GM12878 (cell line): ENCODE measurements around the gene GLT6D1. TPM values are rescaled to one million over a fixed set of nuclear protein-coding genes. Genes with fewer than 3 reads are reported as not detected.

Experiments
- ATAC-seq: fragments of 200-7000 bp; cut with Tn5 transposase; 3 replicates; pipeline ENCODE4 v1.9.1; 2020; ENCODE audit warnings: mild to moderate bottlenecking, moderate library complexity
- BruUV-seq: library from RNA; stranded (reverse); fragments of 400-500 nt; replicated peaks from 2 replicates; lab custom pipeline; 2021; lab: Mats Ljungman, UMichigan
- CTCF ChIA-PET: fragments of 300-600 bp; sonication (Branson Sonifier 250); formaldehyde crosslinking; extraction: SDS; loops from one replicate; lab custom pipeline; 2021; ENCODE audit warnings: inconsistent platforms; lab: Yijun Ruan, JAX
- POLR2A ChIA-PET: fragments of 350-600 bp; formaldehyde crosslinking; extraction: SDS; loops from one replicate; lab custom pipeline; 2021; ENCODE audit warnings: inconsistent platforms; lab: Charles Lee
- RAD21 ChIA-PET: fragments of 300-600 bp; sonication (Branson Sonifier 250); formaldehyde crosslinking; loops from one replicate; lab custom pipeline; 2023; ENCODE audit warnings: antibody characterized with exemption; ENCODE audit not compliant: unreplicated experiment; lab: Charles Lee
- SMC1A ChIA-PET: fragments of 300-600 bp; sonication (Branson Sonifier 250); formaldehyde crosslinking; loops from one replicate; lab custom pipeline; 2023; ENCODE audit not compliant: unreplicated experiment, uncharacterized antibody; lab: Charles Lee
- DNase-seq: peaks from one replicate; pipeline ENCODE4 v3.0.0-alpha.2; 2011; ENCODE audit warnings: low read depth, low spot score
- FAIRE-seq: peaks from 3 replicates; lab custom pipeline; 2011; peaks lifted over from hg19 to GRCh38; lab: Jason Lieb, UNC
- H2AFZ ChIP-seq: 2 replicates; pipeline ENCODE4 v1.6.0; 2011; ENCODE audit warnings: low read depth, low read length, control low read depth; ENCODE audit not compliant: control insufficient read depth
- H3K27ac ChIP-seq: 2 replicates; pipeline ENCODE4 v1.5.1; 2011; ENCODE audit warnings: control low read depth; ENCODE audit not compliant: control insufficient read depth, insufficient read depth
- H3K27me3 ChIP-seq, 2 experiments: replicated peaks in 1 of 2; 2 replicates each; pipeline versions ENCODE4 v1.6.0 to v1.6.1; 2011; ENCODE audit warnings: low read length in 1 of 2; ENCODE audit not compliant: control insufficient read depth in 2 of 2, insufficient read depth in 2 of 2
- H3K36me3 ChIP-seq, 2 experiments: 2 replicates each; pipeline ENCODE4 v1.5.1; 2011; ENCODE audit warnings: low read length in 1 of 2; ENCODE audit not compliant: control insufficient read depth in 2 of 2, insufficient read depth in 2 of 2
- H3K4me1 ChIP-seq: 2 replicates; pipeline ENCODE4 v1.6.1; 2011; ENCODE audit warnings: mild to moderate bottlenecking, low read length, moderate library complexity, mixed read lengths; ENCODE audit not compliant: control insufficient read depth, insufficient read depth
- H3K4me2 ChIP-seq: 2 replicates; pipeline ENCODE4 v1.6.0; 2011; ENCODE audit warnings: control low read depth; ENCODE audit not compliant: control insufficient read depth, insufficient read depth
- H3K4me3 ChIP-seq: fragments of 200-600 bp; sonication (generic); 2 replicates; pipeline ENCODE4 v1.5.1; 2016
- H3K79me2 ChIP-seq: 2 replicates; pipeline ENCODE4 v1.6.0; 2011; ENCODE audit warnings: low read length; ENCODE audit not compliant: control insufficient read depth, insufficient read depth
- H3K9ac ChIP-seq: 2 replicates; pipeline ENCODE4 v1.8.0; 2011; ENCODE audit warnings: low read length, control low read depth, mixed read lengths; ENCODE audit not compliant: control insufficient read depth, insufficient read depth
- H3K9me3 ChIP-seq: replicated peaks from 3 replicates; pipeline ENCODE4 v1.5.1; 2011; ENCODE audit warnings: mild to moderate bottlenecking, low read length; ENCODE audit not compliant: control insufficient read depth, insufficient read depth
- H4K20me1 ChIP-seq: 2 replicates; pipeline ENCODE4 v1.6.0; 2011; ENCODE audit not compliant: control insufficient read depth, insufficient read depth
- CHD1 ChIP-seq: IDR thresholded peaks from 2 replicates; pipeline ENCODE4 v1.6.1; 2012; ENCODE audit warnings: low read depth, low read length, improper control_type of control experiment
- CTCF ChIP-seq, 3 experiments: IDR thresholded peaks in 2 of 3; conservative IDR thresholded peaks in 1 of 3; 2 replicates each; pipeline ENCODE4 v1.5.1; 2011; ENCODE audit warnings: low read depth in 3 of 3, low read length in 3 of 3, mild to moderate bottlenecking in 3 of 3, control low read depth in 2 of 3, moderate library complexity in 2 of 3, inconsistent platforms in 1 of 3, mixed read lengths in 1 of 3; ENCODE audit not compliant: control insufficient read depth in 2 of 3, insufficient read depth in 1 of 3; ENCODE audit errors: extremely low read depth in 1 of 3
- GATAD2B ChIP-seq: fragments of 450-650 bp; conservative IDR thresholded peaks from 2 replicates; pipeline ENCODE4 v1.6.1; 2017; ENCODE audit warnings: low read depth, mild to moderate bottlenecking, moderate library complexity
- JUND ChIP-seq: IDR thresholded peaks from 2 replicates; pipeline ENCODE4 v1.6.1; 2012; ENCODE audit warnings: low read depth, mild to moderate bottlenecking, low read length, improper control_type of control experiment, moderate library complexity
- NKRF ChIP-seq: fragments of 450-650 bp; conservative IDR thresholded peaks from 2 replicates; pipeline ENCODE4 v1.6.1; 2017; ENCODE audit warnings: mild to moderate bottlenecking, moderate library complexity
- NRF1 ChIP-seq: conservative IDR thresholded peaks from 2 replicates; pipeline ENCODE4 v1.6.1; 2011; ENCODE audit warnings: mild to moderate bottlenecking, low read depth, low read length, improper control_type of control experiment
- PKNOX1 ChIP-seq: fragments of 450-650 bp; IDR thresholded peaks from 2 replicates; pipeline ENCODE4 v1.6.1; 2016; ENCODE audit warnings: mild to moderate bottlenecking
- SIX5 ChIP-seq: IDR thresholded peaks from 2 replicates; pipeline ENCODE4 v1.6.1; 2011; ENCODE audit warnings: mild to moderate bottlenecking, low read depth, low read length, moderate library complexity; ENCODE audit not compliant: severe bottlenecking
- SREBF1 ChIP-seq: IDR thresholded peaks from 2 replicates; pipeline ENCODE4 v1.6.1; 2012; ENCODE audit warnings: mild to moderate bottlenecking, low read length
- SUPT20H ChIP-seq: IDR thresholded peaks from 2 replicates; pipeline ENCODE4 v1.6.1; 2011; ENCODE audit warnings: low read depth, mild to moderate bottlenecking, low read length, moderate library complexity, borderline replicate concordance; ENCODE audit not compliant: control insufficient read depth
- TAF1 ChIP-seq: IDR thresholded peaks from 2 replicates; pipeline ENCODE4 v1.6.1; 2011; ENCODE audit warnings: mild to moderate bottlenecking, low read depth, low read length, borderline replicate concordance
- TARDBP ChIP-seq: IDR thresholded peaks from 2 replicates; pipeline ENCODE4 v1.6.1; 2016; ENCODE audit warnings: borderline replicate concordance
- TCF7 ChIP-seq: IDR thresholded peaks from 2 replicates; pipeline ENCODE4 v1.6.1; 2014; ENCODE audit warnings: antibody characterized with exemption, borderline replicate concordance
- USF1 ChIP-seq: IDR thresholded peaks from 2 replicates; pipeline ENCODE4 v1.6.1; 2011; ENCODE audit warnings: borderline replicate concordance, low read depth, mild to moderate bottlenecking, moderate library complexity, mixed read lengths, low read length; ENCODE audit not compliant: insufficient read depth; ENCODE audit errors: extremely low read length
- ZBTB4 ChIP-seq: fragments of 450-650 bp; formaldehyde crosslinking; IDR thresholded peaks from 2 replicates; pipeline ENCODE4 v1.4.0; 2022; ENCODE audit warnings: mild to moderate bottlenecking, moderate library complexity
- ZNF622 ChIP-seq: fragments of 450-650 bp; IDR thresholded peaks from 2 replicates; pipeline ENCODE4 v1.6.1; 2017; ENCODE audit warnings: mild to moderate bottlenecking, inconsistent platforms
- WGBS: methylation state at CpG from one replicate; pipeline ENCODE4 v1.1.6; 2016; ENCODE audit warnings: low lambda C conversion rate; ENCODE audit not compliant: insufficient replicate concordance, insufficient coverage; ENCODE audit errors: missing lambda C conversion rate; 5-methylcytosine and 5-hydroxymethylcytosine counted together
- in situ Hi-C: fragments of 300-500 bp; cut with MboI; formaldehyde crosslinking; loops from 9 replicates; pipeline ENCODE4 v1.14.3; 2018; ENCODE audit warnings: mixed read lengths
- intact Hi-C: fragments of 100-400 bp; cut with micrococcal nuclease; formaldehyde crosslinking; loops from one replicate; pipeline ENCODE4 v1.14.2; 2022; ENCODE audit not compliant: unreplicated experiment
- polyA plus RNA-seq, 11 experiments: library from polyadenylated mRNA; depleted of rRNA in 4 of 11; unstranded in 6 of 11; stranded (reverse) in 5 of 11; fragments of >200 nt; fragmentation: Nextera tagmentation in 4 of 11; fragmentation: Illumina TruSeq in 1 of 11; extraction: Ambion mirVana in 4 of 11; extraction: Trizol in 1 of 11; gene quantifications; 1 replicate in 1 of 11; 2 replicates in 10 of 11; pipeline versions ENCODE4 v1.2.1 to v1.2.3, GENCODE V29; 2011 to 2016; ENCODE audit warnings: inconsistent platforms in 2 of 11, missing spikeins in 2 of 11, low read depth in 1 of 11
- total RNA-seq, 4 experiments: library from RNA; depleted of rRNA in 3 of 4; stranded (reverse); fragments of >200 nt in 3 of 4; fragmentation: Illumina TruSeq in 1 of 4; extraction: Trizol in 1 of 4; gene quantifications; 2 replicates each; pipeline versions ENCODE4 v1.2.1 to v1.2.3, GENCODE V29; 2013 to 2021

GLT6D1 gene
- total and polyA plus RNA-seq, 10 of the 15 experiments (the other 5 are each of a cell fraction or from before 2014, with no cell fraction given): not detected

GRCh38 chr9:135624282-135624681 is 15.1 kb downstream of the GLT6D1 start:
- ChIA-PET RAD21 (no interaction called here), CTCF (interaction anchor here (0.6 kb wide), 1 partner anchor 21 kb away, joined by 4 read pairs; no protein-coding TSS in a partner anchor), POLR2A (no interaction called here), SMC1A (no interaction called here)
- Histone ChIP-seq H3K9ac (no peak overlapping the region), H3K27ac (no peak overlapping the region), H2AFZ (no peak overlapping the region), H3K9me3 (no peaks in the 10 kb centered on the region), H3K79me2 (no peaks in the 10 kb centered on the region), H3K27me3 (peaks cover 0 to 1% of the 10 kb centered on the region in 2 experiments; a peak in 1 of 4 replicates), H4K20me1 (no peaks in the 10 kb centered on the region), H3K4me1 (no peaks in the 10 kb centered on the region), H3K4me2 (no peak overlapping the region), H3K4me3 (no peak overlapping the region), H3K36me3 (no peaks in the 10 kb centered on the region)
- ATAC-seq (no peak), DNase-seq (no peak), FAIRE-seq (no peak)
- in situ Hi-C loops: no loop called here
- no TSS peak for BruUV-seq
- intact Hi-C loops: no loop called here
- TF ChIP-seq USF1 (no peak), TAF1 (no peak), PKNOX1 (no peak), TCF7 (no peak), SIX5 (no peak), GATAD2B (no peak), TARDBP (no peak), ZNF622 (no peak), NRF1 (no peak), SUPT20H (no peak), CHD1 (no peak), CTCF (IDR thresholded peaks at IDR 0.05 in 2 of 3, conservative IDR thresholded peaks at IDR 0.05 in 1 of 3; ENCODE audit: control insufficient read depth in 2 of 3, extremely low read depth in 1 of 3, insufficient read depth in 1 of 3, low read depth in 3 of 3, low read length in 3 of 3) (no peak), ZBTB4 (no peak), SREBF1 (no peak), NKRF (no peak), JUND (no peak)
- 45% methylated on average over 14 of the region's 14 CpGs for WGBS
